ENCODE measurements around the gene BABAM2.

- TF ChIP-seq CTCF (conservative IDR thresholded peaks at IDR 0.05 in 1 of 2, IDR thresholded peaks at IDR 0.05 in 1 of 2; ENCODE audit: extremely low read depth in 1 of 2, insufficient read depth in 1 of 2, low read depth in 1 of 2, low read length in 2 of 2): no peak
- no peak for TF ChIP-seq EZH2 (IDR thresholded peaks at IDR 0.05; ENCODE audit: borderline replicate concordance, low read length)
These were observed 178.0 kb downstream of the BABAM2 start for GRCh38 chr2:28068527-28068926.

Data from mammary epithelial cell (primary cell).